ENCODE data around the gene CGNL1.

CGNL1 gene

GRCh38 chr15:57503051-57503702 lies 126.9 kb downstream of the CGNL1 start:
- H3K9ac ChIP-seq: no peak overlapping the region
- no peaks in the 10 kb centered on the region for H3K9me3 ChIP-seq (ENCODE audit: control insufficient read depth, low read length)
- no peaks in the 10 kb centered on the region for H3K27me3 ChIP-seq (ENCODE audit: control insufficient read depth, insufficient read depth, low read length)
- H3K79me2 ChIP-seq: no peaks in the 10 kb centered on the region
- TF ChIP-seq, protein P1, sequence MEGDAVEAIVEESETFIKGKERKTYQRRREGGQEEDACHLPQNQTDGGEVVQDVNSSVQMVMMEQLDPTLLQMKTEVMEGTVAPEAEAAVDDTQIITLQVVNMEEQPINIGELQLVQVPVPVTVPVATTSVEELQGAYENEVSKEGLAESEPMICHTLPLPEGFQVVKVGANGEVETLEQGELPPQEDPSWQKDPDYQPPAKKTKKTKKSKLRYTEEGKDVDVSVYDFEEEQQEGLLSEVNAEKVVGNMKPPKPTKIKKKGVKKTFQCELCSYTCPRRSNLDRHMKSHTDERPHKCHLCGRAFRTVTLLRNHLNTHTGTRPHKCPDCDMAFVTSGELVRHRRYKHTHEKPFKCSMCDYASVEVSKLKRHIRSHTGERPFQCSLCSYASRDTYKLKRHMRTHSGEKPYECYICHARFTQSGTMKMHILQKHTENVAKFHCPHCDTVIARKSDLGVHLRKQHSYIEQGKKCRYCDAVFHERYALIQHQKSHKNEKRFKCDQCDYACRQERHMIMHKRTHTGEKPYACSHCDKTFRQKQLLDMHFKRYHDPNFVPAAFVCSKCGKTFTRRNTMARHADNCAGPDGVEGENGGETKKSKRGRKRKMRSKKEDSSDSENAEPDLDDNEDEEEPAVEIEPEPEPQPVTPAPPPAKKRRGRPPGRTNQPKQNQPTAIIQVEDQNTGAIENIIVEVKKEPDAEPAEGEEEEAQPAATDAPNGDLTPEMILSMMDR (IDR thresholded peaks at IDR 0.05): no peak
- no peak overlapping the region for H3K4me2 ChIP-seq (ENCODE audit: low read length)
- H3K36me3 ChIP-seq (ENCODE audit: control insufficient read depth, insufficient read depth, low read length): no peaks in the 10 kb centered on the region
- H3K4me3 ChIP-seq (ENCODE audit: low read depth, low read length): no peak overlapping the region
- H2AFZ ChIP-seq: no peak overlapping the region
- peaks cover 16% of the 10 kb centered on the region for H3K4me1 ChIP-seq
- H3K27ac ChIP-seq: no peak overlapping the region

DNA sequence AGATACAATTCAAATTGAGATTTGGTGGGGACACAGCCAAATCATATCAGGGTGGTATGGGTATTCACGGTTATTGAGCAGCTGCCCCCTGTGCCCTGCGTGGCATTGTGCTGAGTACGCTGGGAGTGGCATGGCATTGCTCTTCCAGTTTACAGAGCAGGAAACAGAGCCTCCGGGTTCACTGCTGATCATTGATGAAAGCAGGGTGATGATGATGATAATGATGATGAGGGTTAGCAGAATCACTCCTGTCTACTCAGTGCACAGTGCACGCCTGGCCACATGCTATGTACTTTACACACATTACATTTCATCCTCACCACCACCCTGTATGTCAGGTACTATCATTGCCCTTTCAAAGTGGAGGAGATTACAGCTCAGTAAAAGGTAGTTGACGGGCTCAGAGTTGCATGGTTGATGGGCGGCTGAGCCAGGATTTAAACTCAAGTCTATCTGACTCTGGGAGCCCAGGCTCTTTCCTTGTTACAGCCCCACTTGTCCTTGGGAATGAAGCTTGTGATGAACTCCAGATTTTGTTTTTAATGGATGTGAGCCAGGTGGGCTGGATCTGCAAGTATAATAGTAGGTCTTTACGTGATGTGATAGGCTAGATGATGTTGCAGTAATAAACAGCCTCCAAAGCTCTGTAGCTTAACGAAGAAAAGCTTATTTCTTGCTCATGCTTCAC lies 127.8 kb downstream of the CGNL1 start:
- Histone ChIP-seq H3K27ac (no peak overlapping the region), H3K79me2 (no peaks in the 10 kb centered on the region), H3K4me1 (peaks cover 16% of the 10 kb centered on the region), H2AFZ (no peak overlapping the region), H3K4me3 (ENCODE audit: low read depth, low read length) (no peak overlapping the region), H3K9me3 (ENCODE audit: control insufficient read depth, low read length) (no peaks in the 10 kb centered on the region), H3K9ac (no peak overlapping the region), H3K4me2 (ENCODE audit: low read length) (no peak overlapping the region), H3K27me3 (ENCODE audit: control insufficient read depth, insufficient read depth, low read length) (no peaks in the 10 kb centered on the region), H3K36me3 (ENCODE audit: control insufficient read depth, insufficient read depth, low read length) (no peaks in the 10 kb centered on the region)
- TF ChIP-seq, protein P1 (IDR thresholded peaks at IDR 0.05): no peak

- no peak overlapping the region for H3K27ac ChIP-seq
- no peak overlapping the region for H3K9ac ChIP-seq
Observed at GRCh38 chr15:57504599-57504940, 128.3 kb downstream of the CGNL1 start.

DNA sequence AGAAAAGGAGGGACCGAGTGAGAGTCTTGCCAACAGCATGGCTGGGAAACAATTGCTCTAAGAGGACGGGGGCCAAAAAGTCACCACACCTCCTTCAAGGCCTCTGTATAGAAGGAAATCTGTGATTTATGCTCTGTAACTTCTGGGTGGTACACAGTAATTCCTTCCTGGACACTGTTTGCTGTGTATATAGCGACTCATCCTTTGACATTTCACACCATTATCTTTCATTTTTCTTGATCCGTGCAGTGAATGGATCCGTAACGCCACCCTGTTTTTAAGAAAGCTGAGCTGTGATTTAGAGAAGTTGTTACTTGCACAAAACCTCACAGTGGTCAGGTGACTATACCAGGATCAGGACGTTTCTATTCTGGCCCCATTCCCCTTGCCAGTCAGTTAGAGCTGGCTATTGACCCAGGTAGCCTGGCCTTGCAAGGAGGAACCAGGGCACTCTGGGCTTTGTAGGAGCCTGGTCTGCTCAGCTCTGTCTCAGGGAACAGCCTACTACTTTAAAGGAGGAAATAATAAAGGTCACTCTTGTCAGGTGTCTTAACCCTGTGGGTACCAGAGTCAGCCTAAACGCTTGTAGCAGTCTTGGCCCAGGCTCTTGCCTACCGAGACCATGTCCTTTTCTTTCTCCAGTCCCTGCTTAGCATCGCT lies 128.9 kb downstream of the CGNL1 start:
- Histone ChIP-seq H3K27me3 (ENCODE audit: control insufficient read depth, insufficient read depth, low read length) (no peaks in the 10 kb centered on the region), H3K9me3 (ENCODE audit: control insufficient read depth, low read length) (no peaks in the 10 kb centered on the region), H3K4me1 (peaks cover 19% of the 10 kb centered on the region), H3K4me3 (ENCODE audit: low read depth, low read length) (no peak overlapping the region), H3K27ac (peak overlapping the region; percentile 53), H3K9ac (no peak overlapping the region), H3K36me3 (ENCODE audit: control insufficient read depth, insufficient read depth, low read length) (no peaks in the 10 kb centered on the region), H3K4me2 (ENCODE audit: low read length) (peak overlapping the region; percentile 52), H3K79me2 (no peaks in the 10 kb centered on the region), H2AFZ (peak overlapping the region; percentile 33)
- TF ChIP-seq, protein P1 (IDR thresholded peaks at IDR 0.05): no peak

More at GRCh38 chr15:57504599-57504940, 128.3 kb downstream of the CGNL1 start:
- Histone ChIP-seq H3K79me2 (no peaks in the 10 kb centered on the region), H3K4me3 (ENCODE audit: low read depth, low read length) (no peak overlapping the region), H3K4me1 (peaks cover 16% of the 10 kb centered on the region), H3K4me2 (ENCODE audit: low read length) (no peak overlapping the region), H3K36me3 (ENCODE audit: control insufficient read depth, insufficient read depth, low read length) (no peaks in the 10 kb centered on the region), H2AFZ (no peak overlapping the region), H3K27me3 (ENCODE audit: control insufficient read depth, insufficient read depth, low read length) (no peaks in the 10 kb centered on the region), H3K9me3 (ENCODE audit: control insufficient read depth, low read length) (no peaks in the 10 kb centered on the region)
- TF ChIP-seq, protein P1 (IDR thresholded peaks at IDR 0.05): no peak

Measured in parathyroid adenoma (tissue), 2 donors.